ENCODE measurements around the gene CLEC4D.

GRCh38 chr12:8508223-8508622 lies 5.1 kb upstream of the CLEC4D start:
- TF ChIP-seq ZNF239 (tag by site-specific recombination; IDR thresholded peaks at IDR 0.05) (no peak), PRDM4 (tag by site-specific recombination; IDR thresholded peaks at IDR 0.05) (no peak), CTCF (tag by site-specific recombination; IDR thresholded peaks at IDR 0.05) (no peak), ZBTB7A (tag by site-specific recombination; IDR thresholded peaks at IDR 0.05; ENCODE audit: low read depth) (no peak), EGR2 (tag by site-specific recombination; IDR thresholded peaks at IDR 0.05; ENCODE audit: low read depth) (no peak), ZNF830 (tag by site-specific recombination; IDR thresholded peaks at IDR 0.05; ENCODE audit: low read depth) (no peak), ZNF132 (tag by site-specific recombination; IDR thresholded peaks at IDR 0.05; ENCODE audit: borderline replicate concordance) (no peak), ZNF654 (tag by site-specific recombination; IDR thresholded peaks at IDR 0.05; ENCODE audit: low read depth) (no peak), ZNF24 (tag by site-specific recombination; IDR thresholded peaks at IDR 0.05) (no peak), ZNF416 (tag by site-specific recombination; IDR thresholded peaks at IDR 0.05) (no peak), ZNF133 (tag by site-specific recombination; IDR thresholded peaks at IDR 0.05) (no peak)
- TF ChIP-seq, protein P1, sequence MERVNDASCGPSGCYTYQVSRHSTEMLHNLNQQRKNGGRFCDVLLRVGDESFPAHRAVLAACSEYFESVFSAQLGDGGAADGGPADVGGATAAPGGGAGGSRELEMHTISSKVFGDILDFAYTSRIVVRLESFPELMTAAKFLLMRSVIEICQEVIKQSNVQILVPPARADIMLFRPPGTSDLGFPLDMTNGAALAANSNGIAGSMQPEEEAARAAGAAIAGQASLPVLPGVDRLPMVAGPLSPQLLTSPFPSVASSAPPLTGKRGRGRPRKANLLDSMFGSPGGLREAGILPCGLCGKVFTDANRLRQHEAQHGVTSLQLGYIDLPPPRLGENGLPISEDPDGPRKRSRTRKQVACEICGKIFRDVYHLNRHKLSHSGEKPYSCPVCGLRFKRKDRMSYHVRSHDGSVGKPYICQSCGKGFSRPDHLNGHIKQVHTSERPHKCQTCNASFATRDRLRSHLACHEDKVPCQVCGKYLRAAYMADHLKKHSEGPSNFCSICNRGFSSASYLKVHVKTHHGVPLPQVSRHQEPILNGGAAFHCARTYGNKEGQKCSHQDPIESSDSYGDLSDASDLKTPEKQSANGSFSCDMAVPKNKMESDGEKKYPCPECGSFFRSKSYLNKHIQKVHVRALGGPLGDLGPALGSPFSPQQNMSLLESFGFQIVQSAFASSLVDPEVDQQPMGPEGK (tag by site-specific recombination; IDR thresholded peaks at IDR 0.05) = no peak

All from HEK293 (cell line).